GM12872 (cell line): ENCODE results near the gene PTPRN2.

ENCODE experiments used
- CTCF ChIP-seq: IDR thresholded peaks from 3 replicates; pipeline ENCODE4 v1.5.1; 2011; ENCODE audit warnings: low read depth, mild to moderate bottlenecking, low read length, moderate library complexity; ENCODE audit not compliant: insufficient read depth

PTPRN2 gene

DNA sequence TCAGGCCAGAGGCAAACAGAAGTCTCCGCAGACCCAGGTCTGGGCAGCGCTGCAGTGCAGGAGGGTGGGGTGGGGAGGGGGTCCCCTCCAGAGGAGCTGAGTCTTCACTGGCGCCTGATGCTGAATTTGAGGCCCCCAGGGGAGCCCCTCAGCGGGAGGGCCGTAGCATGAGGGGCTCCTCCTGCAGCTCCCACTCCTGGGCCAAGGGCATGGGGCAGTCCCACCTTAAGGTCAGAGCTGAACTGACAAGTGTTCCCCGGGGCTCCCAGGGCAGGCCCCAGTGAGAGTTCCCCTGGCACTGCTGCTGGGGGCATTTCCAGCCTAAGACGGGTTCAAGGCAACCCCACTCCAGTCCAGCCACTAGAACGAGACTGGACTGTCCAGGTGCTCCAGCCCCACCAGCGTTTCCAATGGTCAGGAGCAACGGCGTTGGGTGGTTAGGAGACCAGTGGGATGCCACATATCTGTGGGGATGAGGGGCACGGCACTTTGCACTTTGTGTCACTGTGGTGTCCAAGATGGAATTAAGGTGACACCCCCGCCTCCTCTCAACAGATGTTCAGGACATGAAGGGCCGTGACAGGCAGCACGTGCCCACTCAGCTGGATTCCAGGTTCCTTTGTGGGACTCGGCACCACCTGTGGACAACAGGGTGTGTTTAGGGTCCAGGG lies 139.1 kb downstream of the PTPRN2 start:
- TF ChIP-seq CTCF, result no peak

- TF ChIP-seq CTCF, result no peak
Observed at GRCh38 chr7:158447506-158448171, 140.0 kb downstream of the PTPRN2 start.

DNA sequence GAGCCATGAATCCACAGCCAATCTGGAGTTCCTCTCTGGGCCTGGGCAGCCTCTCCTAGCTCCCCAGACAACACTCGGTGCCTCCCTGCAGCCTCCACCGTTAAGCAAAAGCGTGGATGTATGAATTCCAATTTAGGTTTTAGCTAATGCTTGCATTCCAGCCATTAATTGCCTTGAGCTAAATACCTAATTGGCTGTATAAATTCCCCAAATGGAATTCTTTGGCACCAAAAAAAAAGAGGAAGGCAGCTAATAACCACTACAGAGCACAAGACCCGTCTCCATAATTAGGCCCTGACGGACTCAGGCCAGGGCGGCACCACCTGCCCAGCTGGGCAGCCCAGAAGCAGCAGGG lies 140.5 kb downstream of the PTPRN2 start:
- TF ChIP-seq CTCF, result no peak

DNA sequence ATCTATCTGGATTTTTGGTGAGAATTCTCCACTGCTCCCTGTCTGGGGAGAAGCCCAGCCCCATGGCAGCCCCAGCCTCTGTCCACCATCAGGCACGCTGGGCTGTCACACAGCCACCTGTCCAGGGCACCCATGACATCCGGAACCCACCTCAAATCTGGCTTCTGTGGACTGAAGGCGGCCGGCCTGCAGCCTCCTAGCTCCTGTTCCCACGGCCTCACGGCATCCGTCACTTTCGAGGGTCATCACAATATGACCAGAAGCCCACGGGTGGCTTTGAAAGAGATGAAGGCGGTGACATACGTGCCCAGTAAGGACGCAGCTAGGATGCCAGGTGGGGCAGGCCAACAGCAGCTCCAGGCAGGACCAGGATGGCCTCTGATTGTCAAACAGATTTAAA lies 140.9 kb downstream of the PTPRN2 start:
- TF ChIP-seq CTCF, result no peak

DNA sequence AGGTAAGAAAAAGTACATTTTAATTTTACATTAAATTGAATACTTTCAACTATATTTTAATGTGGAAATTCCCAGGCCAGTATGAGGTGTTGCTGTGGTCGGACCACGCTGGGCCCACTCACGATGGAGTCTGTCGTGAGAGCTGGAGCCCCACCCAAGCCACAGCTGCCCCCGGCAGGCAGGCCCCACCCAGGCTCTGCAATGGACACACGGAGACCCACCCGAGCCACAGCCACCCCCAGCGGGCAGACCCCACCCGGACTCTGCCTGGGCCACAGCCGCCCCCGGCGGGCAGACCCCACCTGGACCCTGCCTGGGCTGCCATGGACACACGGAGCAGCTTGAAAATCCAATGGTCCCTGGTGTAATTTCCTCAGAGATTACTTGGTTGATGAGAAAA lies 141.3 kb downstream of the PTPRN2 start:
- TF ChIP-seq CTCF, result no peak

- TF ChIP-seq CTCF, result no peak
Observed at GRCh38 chr7:158445421-158446175, 142.0 kb downstream of the PTPRN2 start.
